A549 (cell line): ENCODE data around the gene BUD31.

Source experiments
- CTCF ChIP-seq: fragments of >200 bp; sonication (Bioruptor Twin); formaldehyde crosslinking; IDR thresholded peaks from 3 replicates; pipeline ENCODE4 v1.5.1; 2016
- MAX ChIP-seq: IDR thresholded peaks from 2 replicates; pipeline ENCODE4 v1.6.1; 2012

- TF ChIP-seq CTCF (no peak), MAX (no peak)
These were observed 35.4 kb upstream of the BUD31 start for GRCh38 chr7:99373091-99374066.
